Measurements from ENCODE around the gene ARFGEF2. TPM values are rescaled to one million over a fixed set of nuclear protein-coding genes. Genes with fewer than 3 reads are reported as not detected.

ARFGEF2 gene
- total and polyA plus RNA-seq, 7 donors: 7.8 to 36.1 (median 22.8) TPM

DNA sequence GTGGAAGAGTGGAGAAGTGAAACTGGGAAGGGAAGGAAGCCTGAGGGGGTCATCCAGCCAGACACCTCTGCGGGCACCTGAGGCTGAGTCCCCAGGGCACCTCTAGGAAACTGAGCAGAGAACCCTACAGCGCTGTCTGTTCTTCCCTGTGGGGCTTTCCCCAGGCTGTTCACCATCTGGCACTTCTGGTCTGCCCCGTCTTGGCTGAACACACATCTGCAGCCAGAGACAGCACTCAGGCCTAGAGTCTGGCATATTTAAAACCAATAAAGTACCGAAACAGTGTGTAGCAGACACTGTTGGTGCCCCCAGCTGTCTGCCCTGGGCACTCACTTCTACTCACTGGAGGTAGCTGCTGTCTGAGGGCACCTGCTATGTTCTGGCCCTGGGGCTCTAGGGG, 9.4 kb upstream of the ARFGEF2 start:
- no peak overlapping the region for H3K27ac ChIP-seq
- no peaks in the 10 kb centered on the region for H3K4me1 ChIP-seq
- 59 to 79% (median 65%) methylated on average over 4 of the region's 4 CpGs for WGBS, 3 donors
- intact Hi-C loops (cut with DNase I): no loop called here
- no peaks in the 10 kb centered on the region for H3K36me3 ChIP-seq (ENCODE audit: insufficient read depth in 1 of 2, low read depth in 1 of 2)
- no peak overlapping the region for H3K4me3 ChIP-seq
- DNase-seq (no peak), ATAC-seq (no peak)
- H3K27me3 ChIP-seq (ENCODE audit: insufficient read depth in 3 of 3, low read length in 2 of 3): peaks cover 0 to 6% (median 3%) of the 10 kb centered on the region in 3 donors
- no peak for TF ChIP-seq CTCF (IDR thresholded peaks at IDR 0.05)
- no peaks in the 10 kb centered on the region for H3K9me3 ChIP-seq

DNA sequence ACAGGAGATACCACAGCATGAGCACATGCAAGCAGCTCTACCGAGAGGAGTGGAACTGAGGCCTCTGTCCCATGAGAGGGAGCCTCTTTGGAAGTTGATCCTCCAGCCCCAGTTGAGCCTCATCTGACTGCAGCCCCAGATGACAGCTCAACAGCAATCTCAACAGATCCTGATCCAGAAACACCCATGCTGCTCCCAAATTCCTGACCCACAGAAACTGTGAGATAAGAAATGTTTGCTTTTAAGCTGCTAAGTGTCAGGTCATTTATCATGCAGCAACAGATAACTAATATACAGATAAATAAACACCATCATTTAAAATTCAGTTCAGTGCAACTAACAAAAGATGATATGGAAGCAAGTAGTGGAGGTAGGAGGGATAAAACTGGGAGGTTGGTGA, 4.8 kb upstream of the ARFGEF2 start:
- intact Hi-C loops (cut with DNase I): no loop called here
- Histone ChIP-seq H3K4me3 (no peak overlapping the region), H3K9me3 (no peaks in the 10 kb centered on the region), H3K4me1 (peaks cover 6% of the 10 kb centered on the region), H3K27me3 (ENCODE audit: insufficient read depth in 3 of 3, low read length in 2 of 3) (peaks cover 0 to 6% (median 0%) of the 10 kb centered on the region in 3 donors), H3K27ac (no peak overlapping the region), H3K36me3 (ENCODE audit: insufficient read depth in 1 of 2, low read depth in 1 of 2) (no peaks in the 10 kb centered on the region)
- TF ChIP-seq CTCF (IDR thresholded peaks at IDR 0.05): no peak
- DNase-seq (no peak), ATAC-seq (no peak)
- 21 to 44% (median 35%) methylated on average over 1 of the region's 1 CpG for WGBS, 3 donors

DNA sequence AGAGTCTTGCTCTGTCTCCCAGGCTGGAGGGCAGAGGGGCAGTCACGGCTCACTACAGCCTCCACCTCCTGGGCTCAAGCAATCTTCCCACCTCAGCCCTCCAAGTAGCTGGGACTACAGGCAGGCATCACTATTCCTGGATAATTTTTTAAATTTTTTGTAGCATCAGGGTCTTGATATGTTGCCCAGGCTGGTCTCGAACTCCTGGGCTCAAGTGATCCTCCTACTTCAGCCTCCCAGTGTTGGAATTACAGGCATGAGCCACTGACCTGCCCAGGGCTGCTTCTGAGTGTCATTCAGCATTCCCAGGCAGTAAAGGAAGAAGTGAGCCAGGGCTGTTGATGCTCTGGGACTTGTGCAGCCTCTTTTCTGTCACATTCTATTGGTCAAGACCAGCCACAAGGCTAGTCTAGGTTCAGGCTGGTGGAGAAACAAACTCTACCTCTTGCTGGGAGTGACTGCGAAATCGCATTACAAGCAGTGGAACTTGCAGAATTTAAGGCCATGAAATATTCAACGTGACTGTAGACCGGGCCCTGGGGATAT, 2.1 kb upstream of the ARFGEF2 start:
- Histone ChIP-seq H3K4me3 (no peak overlapping the region), H3K9me3 (no peaks in the 10 kb centered on the region), H3K27me3 (ENCODE audit: insufficient read depth in 3 of 3, low read length in 2 of 3) (no peaks in the 10 kb centered on the region), H3K36me3 (ENCODE audit: insufficient read depth in 1 of 2, low read depth in 1 of 2) (no peaks in the 10 kb centered on the region), H3K27ac (no peak overlapping the region), H3K4me1 (peaks cover 28% of the 10 kb centered on the region)
- WGBS, 3 donors: 60 to 81% (median 61%) methylated on average over 6 of the region's 6 CpGs
- DNase-seq (no peak), ATAC-seq (no peak)
- intact Hi-C loops (cut with DNase I): no loop called here
- no peak for TF ChIP-seq CTCF (IDR thresholded peaks at IDR 0.05)

- no peaks in the 10 kb centered on the region for H3K9me3 ChIP-seq
- DNase-seq (no peak), ATAC-seq (no peak)
- intact Hi-C loops (cut with DNase I): no loop called here
- H3K27ac ChIP-seq: no peak overlapping the region
- no peaks in the 10 kb centered on the region for H3K36me3 ChIP-seq (ENCODE audit: insufficient read depth in 1 of 2, low read depth in 1 of 2)
- H3K4me1 ChIP-seq: peaks cover 28% of the 10 kb centered on the region
- 56 to 76% (median 59%) methylated on average over 5 of the region's 5 CpGs for WGBS, 3 donors
- no peak overlapping the region for H3K4me3 ChIP-seq
- no peak for TF ChIP-seq CTCF (IDR thresholded peaks at IDR 0.05)
- no peaks in the 10 kb centered on the region for H3K27me3 ChIP-seq (ENCODE audit: insufficient read depth in 3 of 3, low read length in 2 of 3)
Observed at GRCh38 chr20:48919882-48920526, 1.5 kb upstream of the ARFGEF2 start.
